ENCODE data around the gene KRTAP15-1. TPM values are rescaled to one million over a fixed set of nuclear protein-coding genes. Genes with fewer than 3 reads are reported as not detected.

KRTAP15-1 gene
- total and polyA plus RNA-seq, 2 experiments from 2014 or later = not detected

DNA sequence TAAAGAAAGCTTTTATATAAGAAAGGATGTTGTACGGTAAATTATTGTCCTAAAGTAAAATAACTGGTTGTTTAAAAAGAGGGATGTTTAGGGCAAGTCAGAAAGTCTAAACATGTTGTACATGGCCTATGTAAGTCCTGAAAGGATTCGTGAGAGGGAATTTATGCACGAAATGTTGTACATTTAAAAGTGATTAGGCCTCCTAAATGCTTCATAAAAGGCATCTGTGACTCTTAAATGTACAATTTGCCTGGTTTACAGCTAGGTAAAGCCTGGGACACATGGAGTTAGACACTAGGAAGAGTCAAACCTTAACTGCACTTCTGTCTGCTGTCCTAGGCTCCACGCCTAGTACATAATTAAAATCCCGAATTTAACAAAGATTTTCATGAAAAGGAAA lies 24.1 kb upstream of the KRTAP15-1 start:
- Histone ChIP-seq H3K79me2 (replicated peaks; ENCODE audit: insufficient read depth) (no peaks in the 10 kb centered on the region), H3K9me2 (ENCODE audit: insufficient read depth) (peaks cover 14% of the 10 kb centered on the region; the same call in 1 of the 2 replicates), H3K4me3 (no peak overlapping the region), H2AFZ (no peak overlapping the region), H3K27me3 (ENCODE audit: insufficient read depth) (no peaks in the 10 kb centered on the region), H4K20me1 (replicated peaks; ENCODE audit: insufficient read depth) (no peaks in the 10 kb centered on the region), H3K4me2 (no peak overlapping the region), H3K4me1 (ENCODE audit: insufficient read depth) (no peaks in the 10 kb centered on the region), H3F3A (replicated peaks; ENCODE audit: low read depth) (no peaks in the 10 kb centered on the region), H3K36me3 (ENCODE audit: insufficient read depth) (peaks cover 12% of the 10 kb centered on the region), H3K27ac (ENCODE audit: low read depth) (no peak overlapping the region)
- Mint-ChIP-seq H3K4me1 (no peaks in the 10 kb centered on the region), H3K27ac (no peak overlapping the region), H3K36me3 (ENCODE audit: low read depth) (peaks cover 11% of the 10 kb centered on the region; the same call in 2 of the 3 replicates), H3K9me3 (peaks cover 37% of the 10 kb centered on the region), H3K4me3 (no peak overlapping the region), H3K27me3 (ENCODE audit: insufficient read depth, low read depth, poor library complexity) (peaks cover 2% of the 10 kb centered on the region)
- TF ChIP-seq CREB1 (CRISPR knock-in tag; IDR thresholded peaks at IDR 0.05; ENCODE audit: low read depth) (no peak), ZNF331 (CRISPR knock-in tag; IDR thresholded peaks at IDR 0.05; ENCODE audit: low read depth) (no peak), JUNB (IDR thresholded peaks at IDR 0.05; ENCODE audit: unreplicated experiment) (no peak), ZNF114 (CRISPR knock-in tag; IDR thresholded peaks at IDR 0.05) (no peak), EZH2 (IDR thresholded peaks at IDR 0.05; ENCODE audit: low read depth, unreplicated experiment) (no peak), ZNF462 (CRISPR knock-in tag; IDR thresholded peaks at IDR 0.05) (no peak), STAT1 (IDR thresholded peaks at IDR 0.05; ENCODE audit: unreplicated experiment) (no peak), ETS1 (IDR thresholded peaks at IDR 0.05) (no peak), CTCF (conservative IDR thresholded peaks at IDR 0.05; ENCODE audit: low read depth in 2 of 2) (no peak), NANOG (IDR thresholded peaks at IDR 0.05; ENCODE audit: borderline replicate concordance) (no peak), POLR2AphosphoS5 (IDR thresholded peaks at IDR 0.05; ENCODE audit: low read depth) (no peak), EZH2phosphoT487 (IDR thresholded peaks at IDR 0.05; ENCODE audit: unreplicated experiment) (no peak)
- TF ChIP-seq, protein P1, sequence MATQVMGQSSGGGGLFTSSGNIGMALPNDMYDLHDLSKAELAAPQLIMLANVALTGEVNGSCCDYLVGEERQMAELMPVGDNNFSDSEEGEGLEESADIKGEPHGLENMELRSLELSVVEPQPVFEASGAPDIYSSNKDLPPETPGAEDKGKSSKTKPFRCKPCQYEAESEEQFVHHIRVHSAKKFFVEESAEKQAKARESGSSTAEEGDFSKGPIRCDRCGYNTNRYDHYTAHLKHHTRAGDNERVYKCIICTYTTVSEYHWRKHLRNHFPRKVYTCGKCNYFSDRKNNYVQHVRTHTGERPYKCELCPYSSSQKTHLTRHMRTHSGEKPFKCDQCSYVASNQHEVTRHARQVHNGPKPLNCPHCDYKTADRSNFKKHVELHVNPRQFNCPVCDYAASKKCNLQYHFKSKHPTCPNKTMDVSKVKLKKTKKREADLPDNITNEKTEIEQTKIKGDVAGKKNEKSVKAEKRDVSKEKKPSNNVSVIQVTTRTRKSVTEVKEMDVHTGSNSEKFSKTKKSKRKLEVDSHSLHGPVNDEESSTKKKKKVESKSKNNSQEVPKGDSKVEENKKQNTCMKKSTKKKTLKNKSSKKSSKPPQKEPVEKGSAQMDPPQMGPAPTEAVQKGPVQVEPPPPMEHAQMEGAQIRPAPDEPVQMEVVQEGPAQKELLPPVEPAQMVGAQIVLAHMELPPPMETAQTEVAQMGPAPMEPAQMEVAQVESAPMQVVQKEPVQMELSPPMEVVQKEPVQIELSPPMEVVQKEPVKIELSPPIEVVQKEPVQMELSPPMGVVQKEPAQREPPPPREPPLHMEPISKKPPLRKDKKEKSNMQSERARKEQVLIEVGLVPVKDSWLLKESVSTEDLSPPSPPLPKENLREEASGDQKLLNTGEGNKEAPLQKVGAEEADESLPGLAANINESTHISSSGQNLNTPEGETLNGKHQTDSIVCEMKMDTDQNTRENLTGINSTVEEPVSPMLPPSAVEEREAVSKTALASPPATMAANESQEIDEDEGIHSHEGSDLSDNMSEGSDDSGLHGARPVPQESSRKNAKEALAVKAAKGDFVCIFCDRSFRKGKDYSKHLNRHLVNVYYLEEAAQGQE (IDR thresholded peaks at IDR 0.05; ENCODE audit: unreplicated experiment) = no peak
- ATAC-seq (no peak), DNase-seq (ENCODE audit: low spot score) (no peak)
